GM19025 (cell line): ENCODE results near the gene AP5S1.
A peak's percentile ranks its signal among the peaks of the same experiment; 100 is the strongest.
"Not testable (repeated sequence)": the region's sequence is repeated elsewhere in the genome, so short reads cannot be mapped to it uniquely, and the experiment has no call there.

ENCODE experiments used
- ATAC-seq: cut with Tn5 transposase; IDR thresholded peaks from one replicate; pipeline ENCODE4 v1.9.1; 2021; ENCODE audit warnings: mild to moderate bottlenecking, low read depth, moderate library complexity; ENCODE audit not compliant: unreplicated experiment

AP5S1 gene

DNA sequence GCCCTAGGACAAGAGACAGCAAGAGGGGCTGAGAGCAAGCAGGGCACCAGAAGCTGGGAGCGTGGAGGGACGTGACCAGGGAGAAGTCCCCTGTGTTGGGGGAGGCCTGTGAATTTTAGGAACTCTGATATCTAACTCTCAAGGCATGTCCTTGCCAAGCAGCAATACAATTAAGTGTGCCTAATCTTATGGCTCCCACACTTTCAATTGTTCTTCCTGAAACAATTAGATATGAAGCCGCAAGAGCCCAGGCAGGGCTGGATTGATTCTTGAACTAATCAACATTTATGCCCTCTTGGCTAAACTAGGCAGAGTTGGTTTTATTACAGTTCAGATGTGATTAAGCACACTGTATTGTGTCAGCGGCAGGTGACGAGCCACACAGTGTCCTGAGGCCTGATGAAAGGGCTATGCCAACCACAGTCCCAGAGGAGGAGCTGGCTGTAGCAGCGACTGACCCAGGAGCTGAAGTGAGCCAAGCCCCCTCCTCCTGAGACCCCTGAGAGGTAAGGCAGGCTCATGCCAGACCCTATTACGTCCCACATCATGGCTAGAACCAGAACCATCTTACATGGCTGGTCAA lies 22.1 kb downstream of the AP5S1 start:
- no peak for ATAC-seq

DNA sequence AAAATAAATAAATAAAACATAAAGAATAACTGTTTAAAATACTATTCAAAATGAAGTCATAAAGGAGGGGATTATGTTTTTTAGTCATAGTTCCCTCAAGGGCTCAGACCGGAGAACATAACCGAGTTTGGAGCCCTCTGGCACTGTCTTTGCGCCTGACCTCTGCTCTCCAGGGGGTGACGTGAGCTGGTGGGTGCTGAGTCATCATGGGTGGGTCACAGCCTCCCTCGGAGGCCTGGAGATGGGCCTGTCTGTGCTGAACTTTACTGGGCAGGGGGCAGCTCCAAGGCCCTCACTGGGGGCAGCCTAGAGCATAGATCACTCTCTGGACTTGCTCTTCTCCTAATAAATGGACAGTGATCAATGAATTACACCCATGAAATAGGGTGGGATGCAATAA lies 23.1 kb downstream of the AP5S1 start:
- no peak for ATAC-seq

DNA sequence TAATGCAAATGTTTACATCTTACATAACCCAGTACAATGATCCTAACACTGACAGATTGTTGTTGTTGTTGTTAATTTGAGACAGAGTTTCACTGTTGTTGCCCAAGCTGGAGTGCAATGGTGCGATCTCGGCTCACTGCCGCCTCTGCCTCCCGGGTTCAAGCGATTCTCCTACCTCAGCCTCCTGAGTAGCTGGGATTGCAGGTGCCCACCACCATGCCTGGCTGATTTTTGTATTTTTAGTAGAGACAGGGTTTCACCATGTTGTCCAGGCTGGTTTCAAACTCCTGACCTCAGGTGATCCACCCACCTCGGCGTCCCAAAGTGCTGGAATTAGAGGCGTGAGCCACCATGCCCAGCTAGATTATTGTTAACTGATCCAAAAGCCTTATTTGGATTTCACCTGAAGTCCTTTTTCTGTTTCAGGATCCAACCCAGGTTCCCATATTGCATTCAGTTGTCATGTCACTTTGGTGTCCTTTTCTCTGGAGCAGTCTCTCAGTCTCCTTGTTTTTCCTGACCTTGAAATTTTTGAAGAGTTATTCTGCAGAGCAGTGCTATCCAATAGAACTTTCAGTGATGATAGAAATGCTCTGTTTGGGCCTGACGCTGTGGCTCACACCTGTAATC lies 23.8 kb downstream of the AP5S1 start:
- not testable (repeated sequence) for ATAC-seq

DNA sequence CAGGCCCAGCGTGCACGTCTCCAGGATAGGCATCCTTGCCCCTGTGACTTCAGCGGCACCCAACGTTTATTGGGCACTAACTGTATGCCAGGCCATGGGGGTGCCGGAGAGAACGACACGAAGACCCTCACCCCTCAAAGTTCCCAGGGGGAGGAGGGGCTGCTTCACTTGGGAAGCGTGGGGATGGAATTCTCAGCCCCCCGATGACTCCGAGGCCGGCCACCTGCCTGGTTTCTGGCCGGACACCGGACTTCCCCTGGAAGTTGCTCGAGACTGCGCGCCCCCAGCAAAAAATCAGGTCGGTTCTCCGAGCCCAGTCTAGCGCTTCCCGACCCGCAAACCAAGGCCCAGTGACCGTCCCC lies 26.0 kb downstream of the AP5S1 start:
- no peak for ATAC-seq

DNA sequence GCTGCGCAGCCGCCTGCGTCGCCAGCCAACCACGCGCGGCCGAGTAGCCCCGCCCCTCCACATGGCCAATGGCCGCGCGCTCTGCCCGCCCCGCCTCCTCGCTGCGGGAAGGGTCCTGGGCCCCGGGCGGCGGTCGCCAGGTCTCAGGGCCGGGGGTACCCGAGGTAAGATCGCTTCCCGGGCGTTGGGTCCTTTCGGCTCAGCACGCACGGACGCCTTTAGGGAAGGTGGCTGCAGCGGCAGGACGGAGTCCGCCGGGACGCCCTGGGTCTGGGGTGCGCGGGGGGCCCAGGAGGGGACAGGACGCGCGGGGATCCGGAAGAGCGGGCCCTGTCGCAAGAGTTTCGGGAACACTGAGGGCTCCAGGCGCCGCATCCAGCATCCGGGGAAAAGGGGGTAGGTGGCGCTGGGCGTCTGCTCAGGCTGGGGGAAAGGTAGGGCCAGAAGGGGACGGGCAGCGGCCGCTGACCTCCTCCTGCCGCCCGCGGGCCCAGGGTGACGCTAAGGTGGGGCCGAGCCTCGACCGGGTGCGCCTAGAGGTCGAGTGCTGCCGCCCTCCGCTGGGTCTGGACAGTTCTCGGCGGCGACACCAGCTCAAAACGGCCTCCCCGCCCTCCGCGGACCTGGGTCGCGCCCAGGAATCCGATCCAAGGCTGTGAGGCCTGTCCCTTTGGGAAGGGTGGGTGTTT lies 26.5 kb downstream of the AP5S1 start, which contains the start of gene MAVS:
Gene MAVS (plus strand): TSS at position 95 of the 689 bp plus-strand sequence. CDS start 7,791 bp downstream, outside the sequence.
- ATAC-seq = peak; percentile 97

DNA sequence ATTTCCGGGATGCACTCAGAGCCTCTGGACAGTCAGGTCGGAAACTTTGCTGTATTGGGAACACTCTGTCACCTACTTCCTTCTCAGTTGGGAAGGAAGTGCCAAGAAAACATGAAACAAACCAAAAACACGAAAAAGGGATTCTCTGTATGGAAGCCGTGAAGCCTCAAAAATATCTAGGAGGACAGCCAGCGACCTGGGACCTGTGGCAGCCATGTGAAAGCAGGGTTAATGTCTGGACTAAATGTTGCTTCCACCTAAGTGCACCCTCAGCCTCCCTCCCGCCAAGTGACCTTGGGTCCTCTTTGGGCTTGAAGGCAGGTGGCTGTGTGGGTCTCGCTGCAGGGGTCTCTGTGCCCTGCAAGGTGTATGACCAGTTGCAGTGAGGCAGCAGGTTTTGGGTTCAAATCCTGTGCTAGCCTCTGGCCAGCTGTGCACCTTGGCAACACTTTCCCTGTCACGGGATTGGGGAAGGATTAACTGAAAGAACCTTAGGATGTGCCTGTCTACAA lies 27.1 kb downstream of the AP5S1 start:
- no peak for ATAC-seq

DNA sequence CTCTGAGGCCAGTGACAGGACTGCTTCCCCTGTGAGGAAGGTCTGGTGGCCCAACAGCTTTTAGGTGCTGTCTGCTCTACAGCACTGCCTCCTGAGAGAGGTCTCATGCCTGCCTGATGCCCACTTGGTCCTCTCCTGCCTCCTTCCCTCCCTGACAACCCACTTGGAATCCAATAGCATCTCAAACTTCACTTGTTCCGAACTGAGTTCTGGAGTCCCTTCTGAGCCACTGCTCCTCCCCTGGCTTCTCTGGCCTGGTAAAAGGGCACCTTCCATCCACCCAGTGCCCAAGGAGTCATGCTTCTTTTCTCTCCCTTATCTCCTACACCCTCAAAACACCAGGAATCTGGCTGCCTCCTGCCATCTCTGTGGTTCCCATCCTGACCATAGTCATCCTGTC lies 28.2 kb downstream of the AP5S1 start:
- ATAC-seq = no peak

DNA sequence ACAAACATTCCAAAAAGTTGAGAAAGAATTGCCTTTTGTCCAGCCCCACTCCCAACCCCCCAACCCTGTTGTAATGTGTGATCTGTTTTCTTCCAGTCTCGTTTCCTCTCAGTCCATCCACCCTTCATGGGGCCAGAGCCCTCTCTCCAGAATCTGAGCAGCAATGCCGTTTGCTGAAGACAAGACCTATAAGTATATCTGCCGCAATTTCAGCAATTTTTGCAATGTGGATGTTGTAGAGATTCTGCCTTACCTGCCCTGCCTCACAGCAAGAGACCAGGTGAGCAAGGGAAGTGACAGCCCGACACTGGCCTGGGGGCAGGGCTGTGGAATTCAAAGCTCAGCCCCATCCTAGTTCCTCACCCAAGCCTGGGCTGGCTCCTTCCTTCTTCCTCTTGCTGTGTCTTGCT lies 34.1 kb downstream of the AP5S1 start:
- no peak for ATAC-seq

DNA sequence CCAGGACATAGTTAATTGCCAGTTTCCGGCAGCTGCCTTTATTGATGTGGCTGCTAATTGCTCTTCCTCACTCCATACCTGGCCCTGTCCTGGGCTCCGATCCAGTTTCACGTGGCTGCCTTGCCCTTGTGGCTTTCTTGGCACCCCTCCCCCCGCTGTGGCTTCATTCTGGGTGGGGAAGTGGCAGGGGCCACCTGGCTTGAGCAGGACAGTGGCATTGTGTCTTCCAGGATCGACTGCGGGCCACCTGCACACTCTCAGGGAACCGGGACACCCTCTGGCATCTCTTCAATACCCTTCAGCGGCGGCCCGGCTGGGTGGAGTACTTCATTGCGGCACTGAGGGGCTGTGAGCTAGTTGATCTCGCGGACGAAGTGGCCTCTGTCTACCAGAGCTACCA lies 37.1 kb downstream of the AP5S1 start:
- ATAC-seq = no peak

DNA sequence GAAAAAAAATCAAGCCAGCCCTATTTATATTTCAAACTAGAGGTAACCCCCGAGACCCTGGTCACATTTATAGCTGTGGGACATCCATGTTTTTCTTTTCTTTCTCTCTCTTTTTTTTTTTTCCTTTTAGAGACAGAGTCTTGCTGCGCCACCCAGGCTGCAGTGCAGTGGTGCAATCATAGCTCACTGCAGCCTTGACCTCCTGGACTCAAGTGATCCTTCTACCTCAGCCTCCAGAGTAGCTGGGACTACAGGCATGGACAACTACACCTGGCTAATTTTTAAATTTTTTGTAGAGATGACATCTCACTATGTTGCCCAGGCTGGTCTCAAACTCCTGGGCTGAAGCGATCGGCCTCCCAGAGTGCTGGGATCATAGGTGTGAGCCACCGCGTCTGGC lies 38.3 kb downstream of the AP5S1 start:
- no peak for ATAC-seq

DNA sequence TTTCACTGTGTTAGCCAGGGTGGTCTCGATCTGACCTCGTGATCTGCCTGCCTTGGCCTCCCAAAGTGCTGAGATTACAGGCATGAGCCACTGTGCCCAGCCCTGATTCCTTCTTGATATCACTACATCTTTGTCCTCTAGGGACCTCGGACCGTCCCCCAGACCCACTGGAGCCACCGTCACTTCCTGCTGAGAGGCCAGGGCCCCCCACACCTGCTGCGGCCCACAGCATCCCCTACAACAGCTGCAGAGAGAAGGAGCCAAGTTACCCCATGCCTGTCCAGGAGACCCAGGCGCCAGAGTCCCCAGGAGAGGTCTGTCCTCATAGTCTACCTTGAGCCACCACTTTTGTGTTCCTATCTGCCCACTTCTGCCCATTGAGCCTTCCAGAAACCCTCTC lies 40.8 kb downstream of the AP5S1 start:
- ATAC-seq = no peak

DNA sequence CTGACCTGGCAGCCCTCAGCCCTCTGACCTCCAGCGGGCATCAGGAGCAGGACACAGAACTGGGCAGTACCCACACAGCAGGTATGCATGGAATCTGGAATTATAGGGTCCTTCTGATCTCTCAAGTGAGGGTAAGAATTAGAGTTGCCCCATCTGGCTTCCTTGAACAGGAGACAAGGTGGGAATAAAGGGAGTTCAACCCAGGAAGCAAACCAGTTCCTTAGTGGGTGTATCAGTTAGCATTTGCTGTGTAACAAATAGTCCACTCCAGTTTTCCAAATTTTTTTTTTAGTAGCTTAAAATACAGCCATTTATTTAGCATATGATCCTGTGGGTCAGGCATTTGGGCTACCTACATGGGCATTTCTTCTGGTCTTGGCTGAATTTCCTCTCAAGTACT lies 42.0 kb downstream of the AP5S1 start:
- no peak for ATAC-seq

DNA sequence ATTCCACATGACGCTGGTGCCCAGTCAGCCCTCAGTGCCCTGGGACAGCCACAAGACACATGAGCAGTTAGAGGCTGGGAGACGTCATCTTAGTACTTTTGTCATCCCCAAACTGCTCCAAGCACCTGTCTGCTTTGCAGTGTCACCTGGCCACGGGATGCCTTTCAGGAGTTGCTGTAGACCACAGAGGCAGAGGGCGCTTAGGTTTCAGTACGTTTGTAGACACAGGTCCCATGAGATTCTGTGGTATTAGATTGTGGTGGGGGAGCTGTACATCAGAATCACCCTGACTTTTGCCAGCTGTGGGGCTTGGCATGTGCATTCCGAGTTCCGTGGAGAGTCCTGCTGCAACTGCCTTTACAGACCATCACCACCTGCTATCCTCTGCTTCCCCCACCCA lies 43.0 kb downstream of the AP5S1 start:
- ATAC-seq = no peak

DNA sequence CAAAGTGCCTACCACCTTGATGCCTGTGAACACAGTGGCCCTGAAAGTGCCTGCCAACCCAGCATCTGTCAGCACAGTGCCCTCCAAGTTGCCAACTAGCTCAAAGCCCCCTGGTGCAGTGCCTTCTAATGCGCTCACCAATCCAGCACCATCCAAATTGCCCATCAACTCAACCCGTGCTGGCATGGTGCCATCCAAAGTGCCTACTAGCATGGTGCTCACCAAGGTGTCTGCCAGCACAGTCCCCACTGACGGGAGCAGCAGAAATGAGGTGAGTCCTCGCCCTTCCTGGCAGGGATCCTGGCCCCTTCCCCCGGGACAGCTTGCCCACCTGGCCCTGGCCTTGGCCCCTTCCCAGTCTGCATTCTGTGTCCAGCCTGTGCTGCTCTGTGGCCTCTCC lies 44.2 kb downstream of the AP5S1 start:
- no peak for ATAC-seq

DNA sequence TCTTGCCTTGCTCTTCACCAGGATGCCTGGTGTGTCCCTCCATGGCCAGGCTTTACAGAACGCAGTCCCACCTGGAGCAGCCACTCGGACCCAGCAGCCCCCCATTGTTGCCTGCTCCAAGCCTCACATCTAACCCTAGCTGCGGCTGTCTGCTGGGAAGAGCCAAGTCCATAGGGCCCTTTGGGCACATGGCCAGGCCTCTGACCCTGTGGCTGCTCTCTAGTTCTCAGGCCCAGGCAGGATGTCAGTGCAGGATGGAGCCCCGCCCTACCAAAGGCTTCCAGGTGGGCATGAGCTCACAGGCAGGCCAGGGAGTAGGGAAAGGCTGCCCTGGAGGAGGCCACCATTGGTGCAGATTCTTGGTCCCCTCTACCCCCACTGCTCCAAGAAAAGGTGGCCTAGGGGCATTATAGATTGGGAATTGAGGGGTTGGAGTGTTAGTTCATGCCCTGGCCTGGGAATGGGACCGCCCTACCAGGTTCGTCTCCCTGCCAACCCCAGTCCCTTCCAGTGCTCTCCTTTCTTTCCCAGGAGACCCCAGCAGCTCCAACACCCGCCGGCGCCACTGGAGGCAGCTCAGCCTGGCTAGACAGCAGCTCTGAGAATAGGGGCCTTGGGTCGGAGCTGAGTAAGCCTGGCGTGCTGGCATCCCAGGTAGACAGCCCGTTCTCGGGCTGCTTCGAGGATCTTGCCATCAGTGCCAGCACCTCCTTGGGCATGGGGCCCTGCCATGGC lies 45.0 kb downstream of the AP5S1 start:
- ATAC-seq = no peak

DNA sequence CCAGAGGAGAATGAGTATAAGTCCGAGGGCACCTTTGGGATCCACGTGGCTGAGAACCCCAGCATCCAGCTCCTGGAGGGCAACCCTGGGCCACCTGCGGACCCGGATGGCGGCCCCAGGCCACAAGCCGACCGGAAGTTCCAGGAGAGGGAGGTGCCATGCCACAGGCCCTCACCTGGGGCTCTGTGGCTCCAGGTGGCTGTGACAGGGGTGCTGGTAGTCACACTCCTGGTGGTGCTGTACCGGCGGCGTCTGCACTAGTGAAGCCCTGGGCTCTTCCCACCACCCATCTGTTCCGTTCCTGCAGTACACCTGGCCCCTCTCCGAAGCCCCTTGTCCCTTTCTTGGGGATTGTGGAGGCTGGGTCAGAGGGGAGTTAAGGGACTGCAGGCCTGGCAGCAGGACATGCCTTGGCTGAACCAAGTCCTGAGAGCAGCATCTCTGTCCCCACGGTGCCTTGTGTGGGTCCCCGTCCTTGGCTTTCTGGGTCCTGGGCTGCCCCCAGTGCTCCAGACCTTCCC lies 45.6 kb downstream of the AP5S1 start:
- no peak for ATAC-seq

DNA sequence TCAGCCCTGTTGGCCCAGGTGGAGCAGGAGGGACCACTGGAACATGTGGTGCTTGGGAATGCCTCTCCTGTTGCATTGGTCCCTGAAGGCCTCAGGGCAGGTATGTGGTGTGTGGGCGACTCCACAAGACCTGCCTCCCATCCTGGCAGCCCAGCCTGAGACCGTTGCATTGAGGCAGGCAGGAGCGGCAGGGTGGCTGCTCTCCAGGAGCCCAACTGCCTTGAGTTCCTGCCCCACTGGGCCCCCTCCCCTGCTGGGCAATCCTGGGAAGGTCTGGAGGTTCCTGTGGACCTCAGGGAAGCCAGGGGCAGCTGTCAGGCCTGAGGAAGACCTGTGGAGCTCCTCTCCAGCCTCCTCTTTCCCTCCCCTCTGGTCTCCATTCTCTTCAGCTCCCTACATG lies 46.1 kb downstream of the AP5S1 start:
- ATAC-seq = no peak

DNA sequence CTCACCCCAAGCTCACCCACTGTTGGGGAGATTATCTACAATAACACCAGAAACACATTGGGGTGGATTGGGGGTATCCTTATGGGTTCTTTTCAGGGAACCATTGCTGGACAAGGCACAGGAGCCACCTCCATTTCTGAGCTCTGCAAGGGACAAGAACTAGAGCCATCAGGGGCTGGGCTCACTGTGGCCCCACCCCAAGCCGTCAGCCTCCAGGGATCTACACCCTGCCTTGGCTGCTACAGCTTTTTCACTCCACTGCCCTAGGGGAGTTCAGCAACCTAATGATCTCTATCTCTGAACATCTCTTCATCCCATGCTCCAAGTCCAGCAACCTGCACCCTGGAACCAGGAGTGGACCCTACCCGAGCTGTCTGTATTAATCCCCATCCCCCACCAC lies 47.5 kb downstream of the AP5S1 start:
- no peak for ATAC-seq

DNA sequence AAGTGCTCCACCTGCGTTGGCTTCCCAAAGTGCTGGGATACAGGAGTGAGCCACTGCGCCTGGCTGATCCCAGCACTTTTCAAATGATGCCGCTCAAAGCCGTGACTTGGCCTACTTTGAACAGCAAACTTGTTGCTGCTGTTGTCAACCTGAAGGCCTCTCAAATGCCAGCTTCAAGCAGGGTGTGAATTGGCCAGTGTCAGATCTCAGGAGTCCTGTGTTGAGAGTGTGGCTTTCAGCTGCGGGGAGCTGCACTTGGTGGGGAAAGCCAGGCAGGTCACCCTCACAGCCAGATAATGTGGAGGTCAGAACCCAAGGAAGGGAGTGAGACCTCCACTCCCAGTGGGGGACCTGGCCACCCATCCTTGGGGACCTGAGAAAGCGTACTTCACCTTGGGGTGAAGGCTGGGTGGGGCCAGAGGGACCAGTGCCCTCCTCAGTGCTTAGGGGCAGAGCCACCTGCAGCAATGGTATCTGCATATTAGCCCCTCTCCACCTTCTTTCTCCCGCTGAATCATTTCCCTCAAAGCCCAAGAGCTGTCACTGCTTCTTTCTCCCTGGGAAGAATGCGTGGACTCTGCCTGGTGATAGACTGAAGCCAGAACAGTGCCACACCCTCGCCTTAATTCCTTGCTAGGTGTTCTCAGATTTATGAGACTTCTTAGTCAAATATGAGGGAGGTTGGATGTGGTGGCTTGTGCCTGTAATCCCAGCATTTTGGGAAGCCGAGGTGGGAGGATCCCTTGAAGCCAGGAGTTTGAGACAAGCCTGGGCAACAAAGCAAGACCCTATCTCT lies 49.7 kb downstream of the AP5S1 start:
- ATAC-seq = no peak

DNA sequence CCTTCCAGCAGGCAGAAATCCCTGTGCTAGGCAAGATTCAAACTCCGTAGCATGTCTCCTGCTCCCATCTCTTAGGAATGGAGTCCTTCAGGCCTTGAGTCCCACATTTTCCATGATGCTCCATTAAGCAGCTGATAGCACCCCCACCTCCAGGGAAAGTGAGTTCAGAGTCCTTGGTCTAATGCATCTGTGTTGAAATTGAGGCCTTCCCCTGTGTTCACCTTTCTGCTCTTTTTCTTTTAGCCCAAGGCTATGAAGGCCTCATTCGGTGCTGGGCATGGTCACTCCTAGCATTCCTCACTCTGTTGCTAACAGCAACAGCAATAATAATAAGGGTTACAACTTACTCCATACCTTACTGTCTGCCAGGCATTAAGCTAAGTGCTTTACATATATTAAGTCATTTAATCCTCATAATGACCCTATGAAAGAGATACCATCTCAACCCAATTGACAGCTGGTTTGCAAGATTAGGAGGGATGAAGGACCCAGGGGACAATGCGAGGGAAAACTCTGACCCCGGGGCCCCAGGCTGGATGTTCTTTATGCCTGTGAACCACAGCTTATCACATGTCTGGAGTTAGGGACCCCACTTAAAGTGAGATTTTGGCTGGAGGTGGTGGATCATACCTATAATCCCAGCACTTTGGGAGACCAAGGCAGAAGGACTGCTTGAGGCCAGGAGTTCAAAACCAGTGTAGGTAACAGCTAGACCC lies 51.4 kb downstream of the AP5S1 start:
- ATAC-seq = no peak
